ENCODE measurements around the gene CDK15.

The CDK15 gene

DNA sequence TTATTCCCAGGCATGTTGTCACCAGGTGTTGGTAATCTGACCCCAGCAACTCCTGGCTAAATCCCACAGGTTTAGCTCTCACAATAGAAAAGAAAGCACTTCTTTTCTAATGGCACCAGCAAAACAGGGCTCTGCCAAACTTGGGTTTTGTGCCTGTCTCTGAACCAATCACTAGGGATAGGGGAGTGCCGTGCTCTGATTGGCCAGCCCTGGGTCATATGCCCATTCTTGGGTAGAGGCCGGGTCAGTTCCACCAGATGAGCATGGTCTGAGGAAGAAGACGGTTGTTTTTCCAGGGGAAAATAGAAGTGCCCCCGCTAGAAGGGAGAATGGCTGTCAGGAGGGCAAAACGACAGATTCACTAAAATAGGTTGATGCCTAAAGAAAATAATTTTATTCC lies 14.7 kb downstream of the CDK15 start:
- WGBS (ENCODE audit: extremely low coverage, insufficient coverage, low lambda C conversion rate): no CpG with 5 or more reads among the region's 5 CpGs
- Histone ChIP-seq H3K4me1 (ENCODE audit: control insufficient read depth, low read depth, low read length) (no peaks in the 10 kb centered on the region), H3K79me1 (ENCODE audit: low read length) (no peaks in the 10 kb centered on the region), H4K8ac (ENCODE audit: low read depth, low read length) (no peak overlapping the region), H2BK5ac (ENCODE audit: low read length) (no peak overlapping the region), H3K4ac (ENCODE audit: low read depth, low read length) (no peak overlapping the region), H2BK120ac (ENCODE audit: low read depth, low read length) (no peak overlapping the region), H3K27me3 (ENCODE audit: insufficient read depth, low read length, poor library complexity) (no peaks in the 10 kb centered on the region), H2AK5ac (ENCODE audit: low read length) (no peak overlapping the region), H3K18ac (ENCODE audit: low read length) (no peak overlapping the region), H3K4me3 (ENCODE audit: low read length) (no peak overlapping the region), H2BK15ac (replicated peaks; ENCODE audit: low read depth) (no peak overlapping the region), H3K27ac (ENCODE audit: low read depth, low read length) (no peak overlapping the region), H3K23ac (ENCODE audit: low read length) (no peak overlapping the region), H3K9ac (ENCODE audit: low read length) (no peak overlapping the region), H3K36me3 (ENCODE audit: control insufficient read depth, insufficient read depth, low read length) (no peaks in the 10 kb centered on the region), H3K56ac (ENCODE audit: low read length) (no peak overlapping the region), H4K5ac (ENCODE audit: low read length) (no peak overlapping the region), H3K79me2 (ENCODE audit: control insufficient read depth, insufficient read depth, low read length) (no peaks in the 10 kb centered on the region), H3K4me2 (ENCODE audit: low read length) (no peak overlapping the region)
- no peak for DNase-seq

- H2BK15ac ChIP-seq (replicated peaks; ENCODE audit: low read depth): no peak overlapping the region
- H3K27me3 ChIP-seq (ENCODE audit: insufficient read depth, low read length, poor library complexity): no peaks in the 10 kb centered on the region
- no peak overlapping the region for H3K56ac ChIP-seq (ENCODE audit: low read length)
- no peak overlapping the region for H3K4ac ChIP-seq (ENCODE audit: low read depth, low read length)
- no peak overlapping the region for H2BK120ac ChIP-seq (ENCODE audit: low read depth, low read length)
- no peaks in the 10 kb centered on the region for H3K36me3 ChIP-seq (ENCODE audit: control insufficient read depth, insufficient read depth, low read length)
- H3K18ac ChIP-seq (ENCODE audit: low read length): no peak overlapping the region
- H3K9ac ChIP-seq (ENCODE audit: low read length): no peak overlapping the region
- no peaks in the 10 kb centered on the region for H3K4me1 ChIP-seq (ENCODE audit: control insufficient read depth, low read depth, low read length)
- no peak overlapping the region for H3K27ac ChIP-seq (ENCODE audit: low read depth, low read length)
- no peak overlapping the region for H2BK5ac ChIP-seq (ENCODE audit: low read length)
- WGBS (ENCODE audit: extremely low coverage, insufficient coverage, low lambda C conversion rate): no CpG with 5 or more reads among the region's 1 CpG
- H3K4me3 ChIP-seq (ENCODE audit: low read length): no peak overlapping the region
- H2AK5ac ChIP-seq (ENCODE audit: low read length): no peak overlapping the region
- no peak for DNase-seq
- no peaks in the 10 kb centered on the region for H3K79me2 ChIP-seq (ENCODE audit: control insufficient read depth, insufficient read depth, low read length)
- no peak overlapping the region for H4K5ac ChIP-seq (ENCODE audit: low read length)
- no peak overlapping the region for H4K8ac ChIP-seq (ENCODE audit: low read depth, low read length)
- H3K23ac ChIP-seq (ENCODE audit: low read length): no peak overlapping the region
- no peak overlapping the region for H3K4me2 ChIP-seq (ENCODE audit: low read length)
- H3K79me1 ChIP-seq (ENCODE audit: low read length): no peaks in the 10 kb centered on the region
Measured at GRCh38 chr2:201824212-201824611, 17.9 kb downstream of the CDK15 start.

DNA sequence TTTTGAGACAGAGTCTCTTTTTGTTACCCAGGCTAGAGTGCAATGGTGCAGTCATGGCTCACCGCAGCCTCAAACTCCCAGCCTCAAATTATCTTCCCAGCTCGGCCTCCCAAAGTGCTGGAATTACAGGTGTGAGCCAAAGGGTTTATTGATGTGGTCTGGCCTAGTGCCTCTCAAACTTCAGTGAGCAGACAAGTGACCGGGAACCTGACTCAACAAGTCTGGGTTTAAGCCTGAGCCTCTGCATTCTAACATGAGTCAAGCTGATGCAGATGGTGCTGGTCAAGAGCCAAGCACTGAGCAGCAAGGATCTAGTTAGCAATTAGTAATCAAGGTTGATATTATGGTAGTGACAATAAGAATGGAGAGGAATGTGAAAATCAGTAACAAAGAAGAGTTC lies 21.3 kb downstream of the CDK15 start:
- no peak overlapping the region for H2BK5ac ChIP-seq (ENCODE audit: low read length)
- H2BK15ac ChIP-seq (replicated peaks; ENCODE audit: low read depth): no peak overlapping the region
- no peak overlapping the region for H4K8ac ChIP-seq (ENCODE audit: low read depth, low read length)
- no peak overlapping the region for H4K5ac ChIP-seq (ENCODE audit: low read length)
- no peak overlapping the region for H2BK120ac ChIP-seq (ENCODE audit: low read depth, low read length)
- no peak overlapping the region for H3K56ac ChIP-seq (ENCODE audit: low read length)
- no peak overlapping the region for H3K4me2 ChIP-seq (ENCODE audit: low read length)
- H3K9ac ChIP-seq (ENCODE audit: low read length): no peak overlapping the region
- no peak for DNase-seq
- no peaks in the 10 kb centered on the region for H3K79me1 ChIP-seq (ENCODE audit: low read length)
- whole genome bisulfite sequencing (ENCODE audit: extremely low coverage, insufficient coverage, low lambda C conversion rate): no CpG with 5 or more reads among the region's 3 CpGs
- H3K36me3 ChIP-seq (ENCODE audit: control insufficient read depth, insufficient read depth, low read length): no peaks in the 10 kb centered on the region
- H3K27me3 ChIP-seq (ENCODE audit: insufficient read depth, low read length, poor library complexity): no peaks in the 10 kb centered on the region
- H3K79me2 ChIP-seq (ENCODE audit: control insufficient read depth, insufficient read depth, low read length): no peaks in the 10 kb centered on the region
- no peak overlapping the region for H3K27ac ChIP-seq (ENCODE audit: low read depth, low read length)
- peak overlapping the region; percentile 26 for H3K23ac ChIP-seq (ENCODE audit: low read length)
- H3K4ac ChIP-seq (ENCODE audit: low read depth, low read length): no peak overlapping the region
- H3K4me3 ChIP-seq (ENCODE audit: low read length): no peak overlapping the region
- no peaks in the 10 kb centered on the region for H3K4me1 ChIP-seq (ENCODE audit: control insufficient read depth, low read depth, low read length)
- no peak overlapping the region for H2AK5ac ChIP-seq (ENCODE audit: low read length)
- H3K18ac ChIP-seq (ENCODE audit: low read length): no peak overlapping the region

DNA sequence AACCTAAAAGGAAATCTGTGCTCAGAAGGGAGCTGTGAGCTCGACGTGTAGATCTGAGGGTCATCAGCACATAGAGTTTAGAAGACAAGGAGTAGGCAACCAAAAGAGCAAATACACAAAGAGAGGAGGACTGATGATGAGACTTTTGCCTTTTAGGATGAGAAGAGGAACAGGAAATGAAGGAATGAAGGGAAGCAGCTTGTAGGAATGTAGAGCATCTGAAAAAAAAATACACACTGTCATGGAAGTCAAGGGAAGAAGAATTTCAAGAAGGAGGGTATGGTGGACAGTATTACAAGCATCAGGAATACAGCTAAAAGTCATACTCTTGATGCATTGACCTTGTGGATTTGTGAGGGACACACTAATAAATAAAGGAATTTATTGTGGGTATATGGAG lies 21.9 kb downstream of the CDK15 start:
- no peak overlapping the region for H3K56ac ChIP-seq (ENCODE audit: low read length)
- no peak overlapping the region for H3K9ac ChIP-seq (ENCODE audit: low read length)
- H3K79me2 ChIP-seq (ENCODE audit: control insufficient read depth, insufficient read depth, low read length): no peaks in the 10 kb centered on the region
- H2BK15ac ChIP-seq (replicated peaks; ENCODE audit: low read depth): no peak overlapping the region
- H3K27ac ChIP-seq (ENCODE audit: low read depth, low read length): no peak overlapping the region
- no peak overlapping the region for H4K5ac ChIP-seq (ENCODE audit: low read length)
- no peak overlapping the region for H3K23ac ChIP-seq (ENCODE audit: low read length)
- H3K4ac ChIP-seq (ENCODE audit: low read depth, low read length): no peak overlapping the region
- no peaks in the 10 kb centered on the region for H3K4me1 ChIP-seq (ENCODE audit: control insufficient read depth, low read depth, low read length)
- no CpG with 5 or more reads among the region's 2 CpGs for WGBS (ENCODE audit: extremely low coverage, insufficient coverage, low lambda C conversion rate)
- H3K18ac ChIP-seq (ENCODE audit: low read length): no peak overlapping the region
- no peaks in the 10 kb centered on the region for H3K79me1 ChIP-seq (ENCODE audit: low read length)
- H3K36me3 ChIP-seq (ENCODE audit: control insufficient read depth, insufficient read depth, low read length): no peaks in the 10 kb centered on the region
- H2AK5ac ChIP-seq (ENCODE audit: low read length): no peak overlapping the region
- H2BK120ac ChIP-seq (ENCODE audit: low read depth, low read length): no peak overlapping the region
- DNase-seq: no peak
- no peak overlapping the region for H3K4me2 ChIP-seq (ENCODE audit: low read length)
- H4K8ac ChIP-seq (ENCODE audit: low read depth, low read length): no peak overlapping the region
- no peaks in the 10 kb centered on the region for H3K27me3 ChIP-seq (ENCODE audit: insufficient read depth, low read length, poor library complexity)
- no peak overlapping the region for H2BK5ac ChIP-seq (ENCODE audit: low read length)
- H3K4me3 ChIP-seq (ENCODE audit: low read length): no peak overlapping the region

DNA sequence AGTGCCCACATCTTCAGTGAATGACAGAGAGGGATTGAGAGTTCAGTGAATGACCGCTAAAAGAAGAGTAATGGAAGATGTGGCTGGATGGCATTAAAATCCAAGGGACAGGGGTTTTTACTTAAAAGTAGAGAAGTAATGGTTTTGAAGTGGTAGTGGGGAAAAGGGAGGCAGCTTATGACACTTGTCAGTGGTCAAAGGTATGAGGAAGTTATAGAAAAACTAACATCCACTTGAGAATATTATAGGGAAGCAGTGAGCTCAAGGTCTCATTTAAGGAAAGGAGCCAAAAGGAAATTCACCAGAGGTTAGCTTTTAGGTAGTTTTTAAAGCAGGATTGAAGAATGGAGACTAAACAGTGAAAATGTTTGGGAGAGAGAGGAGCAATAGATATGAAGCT lies 24.3 kb downstream of the CDK15 start:
- WGBS (ENCODE audit: extremely low coverage, insufficient coverage, low lambda C conversion rate): no CpG with 5 or more reads among the region's 1 CpG
- Histone ChIP-seq H3K27me3 (ENCODE audit: insufficient read depth, low read length, poor library complexity) (no peaks in the 10 kb centered on the region), H4K8ac (ENCODE audit: low read depth, low read length) (no peak overlapping the region), H2BK5ac (ENCODE audit: low read length) (no peak overlapping the region), H3K4me3 (ENCODE audit: low read length) (no peak overlapping the region), H3K79me1 (ENCODE audit: low read length) (no peaks in the 10 kb centered on the region), H2BK15ac (replicated peaks; ENCODE audit: low read depth) (no peak overlapping the region), H2BK120ac (ENCODE audit: low read depth, low read length) (no peak overlapping the region), H3K9ac (ENCODE audit: low read length) (no peak overlapping the region), H3K23ac (ENCODE audit: low read length) (no peak overlapping the region), H3K4ac (ENCODE audit: low read depth, low read length) (no peak overlapping the region), H2AK5ac (ENCODE audit: low read length) (no peak overlapping the region), H3K4me1 (ENCODE audit: control insufficient read depth, low read depth, low read length) (no peaks in the 10 kb centered on the region), H3K27ac (ENCODE audit: low read depth, low read length) (no peak overlapping the region), H3K18ac (ENCODE audit: low read length) (no peak overlapping the region), H4K5ac (ENCODE audit: low read length) (no peak overlapping the region), H3K4me2 (ENCODE audit: low read length) (no peak overlapping the region), H3K79me2 (ENCODE audit: control insufficient read depth, insufficient read depth, low read length) (no peaks in the 10 kb centered on the region), H3K36me3 (ENCODE audit: control insufficient read depth, insufficient read depth, low read length) (no peaks in the 10 kb centered on the region), H3K56ac (ENCODE audit: low read length) (no peak overlapping the region)
- no peak for DNase-seq

DNA sequence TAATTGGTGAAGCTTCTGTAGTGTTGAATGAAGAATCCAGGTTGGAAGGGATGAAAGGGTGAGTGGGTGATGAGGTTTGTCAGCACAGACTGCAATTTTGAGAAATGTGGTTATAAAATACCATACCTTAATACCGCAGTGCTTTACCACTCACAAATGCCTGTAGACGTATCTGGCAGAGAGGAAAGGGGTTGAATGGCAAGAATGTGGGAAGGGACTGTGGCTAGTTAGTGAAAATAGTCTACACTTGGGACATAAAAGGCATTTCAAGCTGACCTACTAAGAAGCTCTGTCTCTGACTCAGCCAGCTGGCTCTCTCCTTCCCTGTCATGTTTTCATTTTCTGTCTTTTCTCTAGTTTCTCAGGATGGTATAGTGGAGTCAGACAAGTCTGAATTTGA lies 25.1 kb downstream of the CDK15 start:
- H3K18ac ChIP-seq (ENCODE audit: low read length): no peak overlapping the region
- H3K4me3 ChIP-seq (ENCODE audit: low read length): no peak overlapping the region
- no CpG with 5 or more reads among the region's 2 CpGs for WGBS (ENCODE audit: extremely low coverage, insufficient coverage, low lambda C conversion rate)
- no peak overlapping the region for H2BK120ac ChIP-seq (ENCODE audit: low read depth, low read length)
- no peaks in the 10 kb centered on the region for H3K79me2 ChIP-seq (ENCODE audit: control insufficient read depth, insufficient read depth, low read length)
- no peak overlapping the region for H3K56ac ChIP-seq (ENCODE audit: low read length)
- H3K9ac ChIP-seq (ENCODE audit: low read length): no peak overlapping the region
- no peak overlapping the region for H4K5ac ChIP-seq (ENCODE audit: low read length)
- DNase-seq: no peak
- no peaks in the 10 kb centered on the region for H3K79me1 ChIP-seq (ENCODE audit: low read length)
- H2BK15ac ChIP-seq (replicated peaks; ENCODE audit: low read depth): no peak overlapping the region
- no peak overlapping the region for H2AK5ac ChIP-seq (ENCODE audit: low read length)
- H3K36me3 ChIP-seq (ENCODE audit: control insufficient read depth, insufficient read depth, low read length): no peaks in the 10 kb centered on the region
- H3K4ac ChIP-seq (ENCODE audit: low read depth, low read length): no peak overlapping the region
- no peaks in the 10 kb centered on the region for H3K27me3 ChIP-seq (ENCODE audit: insufficient read depth, low read length, poor library complexity)
- no peak overlapping the region for H4K8ac ChIP-seq (ENCODE audit: low read depth, low read length)
- H2BK5ac ChIP-seq (ENCODE audit: low read length): no peak overlapping the region
- no peak overlapping the region for H3K4me2 ChIP-seq (ENCODE audit: low read length)
- H3K4me1 ChIP-seq (ENCODE audit: control insufficient read depth, low read depth, low read length): no peaks in the 10 kb centered on the region
- no peak overlapping the region for H3K23ac ChIP-seq (ENCODE audit: low read length)
- no peak overlapping the region for H3K27ac ChIP-seq (ENCODE audit: low read depth, low read length)
